HG02798 (cell line): ENCODE measurements around the gene RIOX2.
"Not testable (repeated sequence)": the region's sequence is repeated elsewhere in the genome, so short reads cannot be mapped to it uniquely, and the experiment has no call there.

Experiments used
- ATAC-seq: cut with Tn5 transposase; IDR thresholded peaks from one replicate; pipeline ENCODE4 v1.9.1; 2021; ENCODE audit warnings: mild to moderate bottlenecking; ENCODE audit not compliant: unreplicated experiment, poor library complexity

The RIOX2 gene

DNA sequence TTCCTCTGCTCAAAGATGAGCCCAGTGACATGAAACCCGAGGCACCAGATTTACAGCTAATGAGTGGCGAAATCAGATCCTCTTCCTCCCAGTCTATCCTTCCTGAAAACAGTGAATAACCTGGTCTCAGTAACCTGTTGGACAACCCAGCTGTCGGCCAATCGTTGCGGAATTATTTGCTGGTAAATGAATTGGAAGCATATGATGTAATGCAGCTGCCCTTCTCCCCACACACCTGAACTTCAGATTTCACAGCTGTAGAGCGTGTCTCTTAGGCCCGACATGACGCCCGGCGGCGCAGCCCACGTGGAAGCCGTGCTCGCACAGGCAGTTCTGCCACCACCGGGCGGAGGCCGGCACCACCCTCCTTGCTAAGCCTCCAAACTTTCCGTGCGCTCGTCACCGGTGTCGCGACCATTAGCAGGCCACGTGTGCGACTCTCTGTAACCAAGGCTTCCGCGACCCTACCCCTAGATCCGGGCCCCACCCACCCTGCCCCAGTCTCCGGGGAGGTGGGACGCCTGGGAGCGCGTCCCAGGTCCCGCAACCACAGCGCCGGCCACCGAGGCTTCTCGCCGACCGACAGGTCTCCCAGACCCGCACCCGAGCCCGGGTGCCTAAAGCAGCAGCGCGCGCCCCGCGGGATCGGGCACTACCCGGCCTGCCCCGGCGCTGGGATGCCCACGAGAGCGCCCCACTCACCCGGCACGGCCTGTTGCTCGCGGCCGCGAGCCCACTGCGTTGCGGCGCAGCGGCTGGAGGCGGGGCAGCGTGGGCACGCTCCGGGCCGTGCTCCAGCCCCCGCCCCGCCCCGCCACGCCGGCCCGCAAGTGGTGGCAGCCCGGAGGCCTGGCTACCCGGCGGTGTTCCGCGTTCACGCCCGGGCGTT is at the start of gene RIOX2:
TSS of gene RIOX2 (minus strand) at position 753 of the 889 bp plus-strand sequence. CDS start 4,838 bp downstream, outside the sequence.
- peak; percentile 90 for ATAC-seq

DNA sequence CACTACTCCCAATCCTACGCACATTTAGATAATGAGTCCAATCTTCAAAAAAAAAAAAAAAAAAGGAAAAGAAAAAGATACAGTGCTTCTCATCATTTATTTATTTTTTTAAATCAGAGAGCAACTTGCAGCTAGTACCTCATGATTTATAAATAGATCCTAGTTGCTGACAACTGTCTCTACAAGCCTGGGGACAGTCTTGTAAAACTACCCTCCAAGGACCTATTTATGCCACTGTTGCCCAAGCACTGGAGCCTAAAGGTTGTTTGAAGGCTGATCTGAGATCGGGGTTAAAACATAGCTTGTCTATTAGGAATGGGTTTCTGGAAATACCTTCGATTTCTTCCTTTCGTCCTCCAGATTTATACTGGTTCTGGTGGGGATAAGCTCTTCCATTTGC is 48.2 kb upstream of the RIOX2 start:
- ATAC-seq, result no peak

DNA sequence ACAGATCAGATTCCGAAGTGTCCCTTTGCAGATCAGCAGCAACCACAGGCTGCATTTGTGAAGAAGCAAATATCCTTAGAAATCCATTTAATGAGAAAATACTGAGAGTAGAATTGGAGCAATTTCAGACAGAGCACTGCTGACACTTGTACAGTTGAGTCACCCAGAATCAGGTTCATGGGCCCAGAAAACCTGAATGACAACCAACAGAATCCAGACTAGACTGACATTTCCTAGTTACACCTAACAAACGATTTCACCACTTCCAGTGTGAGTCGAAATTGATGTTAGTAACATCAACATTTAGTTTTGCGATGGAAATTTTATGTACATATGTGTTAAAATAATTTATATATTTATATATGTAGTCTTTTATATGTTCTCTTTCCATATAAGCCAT is 46.1 kb upstream of the RIOX2 start:
- ATAC-seq, result no peak

DNA sequence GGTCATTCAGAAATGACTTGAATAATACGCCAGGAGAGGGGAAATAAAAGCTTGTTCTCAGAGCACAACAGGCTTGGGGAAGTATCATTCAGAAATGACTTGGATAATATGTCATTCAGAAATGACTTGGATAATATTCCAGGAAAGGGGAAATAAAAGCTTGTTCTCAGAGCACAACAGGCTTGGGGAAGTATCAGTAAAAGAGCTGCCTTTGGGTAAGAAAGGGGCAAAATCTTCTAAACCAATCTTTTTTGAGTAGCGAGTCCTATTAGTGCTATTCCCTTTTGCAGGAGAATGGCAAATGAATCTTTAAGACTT is 42.0 kb upstream of the RIOX2 start:
- ATAC-seq, result no peak

DNA sequence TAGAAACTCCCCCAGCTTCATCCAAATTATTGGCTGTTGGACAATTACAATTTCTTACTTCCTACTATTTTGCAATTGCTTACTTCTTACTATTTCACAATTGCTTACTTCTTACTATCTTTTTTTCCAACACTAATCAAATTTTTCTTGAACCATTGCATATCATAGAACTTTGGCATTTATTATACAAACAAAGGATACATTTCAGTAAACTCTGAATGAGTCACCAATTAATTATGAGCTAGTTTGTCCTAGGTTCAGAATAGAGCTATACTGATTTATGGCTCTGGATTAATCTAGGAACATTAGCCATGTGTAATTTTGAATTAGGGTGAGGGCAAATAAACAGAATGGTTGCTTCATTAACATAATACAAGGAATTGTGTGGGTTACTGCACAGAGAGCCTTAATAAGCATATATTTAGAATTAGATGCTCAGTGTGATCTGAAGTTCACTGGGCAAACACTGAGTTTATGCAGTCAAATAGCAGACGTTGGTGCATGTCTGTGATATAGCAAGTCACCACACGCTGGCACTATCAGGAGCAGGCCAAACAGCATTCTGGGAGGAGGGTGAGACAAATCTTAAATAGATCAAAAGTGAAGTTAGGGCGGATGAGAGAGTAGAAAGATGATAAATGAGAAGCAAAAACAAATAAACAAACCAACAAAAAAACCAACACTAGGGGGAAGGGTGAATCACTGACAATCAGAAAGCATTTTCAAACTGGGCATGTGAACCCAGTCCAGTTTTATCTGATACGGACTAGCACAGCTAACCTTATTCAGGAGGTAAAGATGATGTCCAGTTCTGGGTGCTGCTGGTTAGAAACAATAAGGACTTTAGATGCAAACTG is 41.4 kb upstream of the RIOX2 start:
- ATAC-seq, result no peak

DNA sequence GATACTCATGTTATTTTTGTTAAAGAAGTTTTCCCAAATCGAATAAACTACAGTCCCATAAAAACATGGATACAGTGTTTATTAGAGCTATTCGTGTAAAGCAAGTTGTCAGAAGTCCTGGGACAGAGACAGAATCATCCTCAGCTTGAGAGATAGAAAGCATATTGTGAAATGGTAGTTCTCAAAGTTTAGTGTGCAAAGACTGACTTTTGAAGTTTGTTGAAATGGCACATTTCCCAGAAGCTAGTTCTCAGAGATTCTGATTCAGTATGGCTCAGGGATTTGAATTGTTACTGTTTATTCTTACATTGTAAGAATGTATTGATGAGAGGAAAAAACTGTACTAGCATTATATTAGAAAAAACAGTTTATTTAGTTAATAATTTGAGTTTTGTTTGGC is 40.7 kb upstream of the RIOX2 start:
- no peak for ATAC-seq

DNA sequence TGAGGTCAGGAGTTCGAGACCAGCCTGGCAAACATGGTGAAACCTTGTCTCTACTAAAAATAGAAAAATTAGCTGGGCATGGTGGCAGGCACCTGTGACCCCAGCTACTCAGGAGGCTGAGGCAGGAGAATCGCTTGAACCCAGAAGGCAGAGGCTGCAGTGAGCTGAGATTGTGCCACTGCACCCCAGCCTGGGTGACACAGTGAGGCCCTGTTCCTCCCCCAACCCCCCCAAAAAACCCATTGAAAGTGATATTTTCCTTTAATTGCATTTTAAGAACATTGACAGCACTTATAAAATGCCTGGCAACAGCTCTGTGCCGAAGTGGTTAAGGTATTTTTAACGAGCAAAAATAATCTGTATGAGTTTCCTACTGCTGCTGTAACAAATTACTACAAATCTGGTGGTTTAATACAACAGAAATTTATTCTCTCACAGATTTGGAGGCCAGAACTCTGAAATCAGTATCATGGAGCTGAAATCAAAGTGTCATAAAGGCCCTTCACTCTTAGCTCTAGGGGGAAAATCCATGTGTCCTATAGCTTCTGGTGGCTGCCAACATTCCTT is 38.7 kb upstream of the RIOX2 start:
- ATAC-seq, result not testable (repeated sequence)

DNA sequence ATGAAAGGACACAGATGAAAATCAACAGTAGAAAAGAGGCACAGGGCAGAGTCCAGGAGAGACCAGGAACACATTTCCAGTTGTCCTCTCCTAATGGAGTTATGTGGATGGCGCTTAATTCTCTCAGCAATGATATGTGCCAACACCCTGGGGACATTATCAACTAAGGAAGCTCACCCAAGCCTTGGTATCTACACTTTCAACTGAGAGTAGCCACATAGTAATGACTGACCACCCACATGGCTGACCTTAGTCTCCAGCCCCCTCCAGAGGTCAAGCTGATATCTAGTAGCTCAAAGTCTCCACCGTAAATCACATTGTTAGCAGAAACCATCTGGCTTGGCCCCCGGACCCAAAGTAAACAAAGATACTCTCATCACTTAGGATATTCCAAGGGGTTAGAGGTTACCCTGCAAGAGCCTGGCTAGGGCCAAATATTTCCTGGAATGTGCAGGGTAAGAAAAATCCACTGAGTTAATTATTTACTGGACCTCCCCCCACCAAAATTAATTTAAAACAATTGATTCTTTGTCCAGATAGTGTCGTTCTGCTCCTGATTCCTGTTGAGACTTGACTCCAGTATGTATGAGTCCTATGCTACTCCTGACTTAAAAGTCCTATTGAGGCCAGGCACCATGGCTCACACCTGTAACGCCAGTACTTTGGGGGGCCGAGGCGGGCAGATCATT is 38.1 kb upstream of the RIOX2 start:
- no peak for ATAC-seq

DNA sequence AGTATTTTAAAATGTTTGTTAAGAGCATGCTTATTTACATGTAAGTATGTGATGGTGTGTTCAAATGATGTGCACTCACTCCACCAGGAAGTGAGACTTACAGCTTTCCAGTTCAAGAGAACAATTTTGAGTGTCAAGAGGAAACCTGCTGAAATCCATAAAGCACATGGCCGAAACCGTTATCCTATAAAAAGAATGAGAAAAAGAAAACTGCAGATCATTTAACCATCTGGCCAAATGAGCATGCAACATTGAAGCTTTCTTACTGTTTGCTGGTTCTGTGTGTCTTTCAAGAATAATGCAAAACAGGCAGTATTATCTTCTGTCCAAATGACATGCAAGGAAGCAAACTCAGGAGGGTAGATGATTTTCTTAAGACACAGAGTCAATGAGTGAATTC is 36.6 kb upstream of the RIOX2 start:
- peak; percentile 83 for ATAC-seq

DNA sequence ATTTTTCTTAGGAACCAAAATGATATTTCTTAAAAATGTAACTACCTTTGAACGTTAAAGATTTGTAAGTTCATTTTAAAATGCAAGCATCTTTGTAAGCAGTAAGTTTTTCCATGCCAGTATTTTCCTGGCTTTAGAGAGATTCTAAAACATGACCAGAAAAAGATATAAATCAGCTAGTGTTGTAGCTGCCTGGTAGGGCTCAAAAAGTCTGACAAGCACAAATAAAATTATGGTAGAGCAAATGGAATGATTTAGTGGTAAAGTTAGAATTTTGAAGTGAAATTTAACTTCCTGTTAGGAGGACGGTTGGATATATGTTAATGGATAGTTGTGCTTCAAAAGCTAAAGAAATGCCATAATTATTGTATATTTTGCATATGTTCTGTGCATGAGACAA is 33.2 kb upstream of the RIOX2 start:
- no peak for ATAC-seq

DNA sequence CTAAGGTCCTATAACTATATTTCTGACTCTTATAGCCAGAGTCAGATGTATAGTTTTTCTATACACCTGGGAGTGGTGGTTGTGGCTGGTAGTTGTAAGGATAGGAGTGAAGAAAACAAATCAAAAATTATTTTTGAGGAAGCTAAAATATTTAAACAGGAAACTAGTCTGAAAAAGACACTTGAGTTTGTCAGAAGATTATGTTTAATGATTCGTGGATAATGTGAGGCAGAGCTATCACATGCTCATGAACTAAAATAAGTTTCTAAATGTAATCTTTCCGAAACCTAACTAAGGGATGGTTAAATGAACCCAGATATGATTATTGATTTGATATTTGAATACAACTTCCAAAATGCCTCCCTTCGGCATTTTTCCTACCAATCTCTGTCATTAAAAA is 32.5 kb upstream of the RIOX2 start:
- no peak for ATAC-seq

DNA sequence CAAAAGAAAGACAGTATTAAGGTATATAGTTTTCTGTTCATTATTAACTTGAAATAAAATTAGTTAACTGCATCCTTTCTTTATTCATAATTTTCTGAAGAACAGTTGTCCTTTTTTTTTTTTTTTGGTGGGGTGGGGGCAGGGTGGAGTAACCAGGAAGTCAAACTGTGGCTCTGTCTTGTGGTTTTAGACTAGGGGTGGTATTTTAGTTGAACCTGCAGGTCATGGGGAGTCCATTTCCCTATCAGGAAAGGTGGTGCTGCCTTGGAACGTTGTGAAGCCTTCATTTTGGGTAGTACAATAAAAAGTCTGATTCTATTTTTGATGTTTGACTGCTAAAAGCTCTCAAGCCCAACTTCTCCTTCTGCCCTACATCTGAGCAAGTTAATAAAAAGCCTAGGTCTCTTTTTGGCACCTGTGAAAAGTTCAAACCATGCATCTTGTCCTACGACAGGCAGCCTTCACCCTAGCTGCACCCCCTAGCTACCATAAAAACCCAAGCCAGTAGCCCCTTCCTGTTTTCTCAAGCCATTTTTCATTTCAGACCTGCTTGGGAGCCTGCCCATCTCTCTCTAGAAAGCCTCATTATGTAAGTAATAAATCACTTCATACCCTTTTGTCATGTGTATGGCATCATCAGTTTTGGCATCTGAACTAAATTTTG is 31.2 kb upstream of the RIOX2 start:
- peak; percentile 72 for ATAC-seq

DNA sequence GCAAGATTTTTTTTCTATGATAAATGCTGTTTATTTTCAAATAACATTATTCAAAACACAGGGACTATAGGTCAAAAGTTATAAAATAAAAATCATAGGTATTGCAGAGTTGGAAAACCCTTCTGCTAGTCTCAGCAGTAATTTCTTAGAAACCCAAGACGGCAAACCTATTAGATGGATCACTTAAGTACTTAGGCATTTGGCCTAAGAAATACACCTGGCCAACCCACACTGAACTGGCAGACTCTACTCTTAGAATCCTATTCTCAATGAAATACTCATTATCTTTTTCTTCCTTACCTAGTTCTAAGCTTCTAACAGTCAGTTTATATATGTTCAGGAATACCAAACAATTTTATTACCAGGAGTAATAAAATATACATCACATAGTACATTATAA is 30.5 kb upstream of the RIOX2 start:
- ATAC-seq, result no peak

DNA sequence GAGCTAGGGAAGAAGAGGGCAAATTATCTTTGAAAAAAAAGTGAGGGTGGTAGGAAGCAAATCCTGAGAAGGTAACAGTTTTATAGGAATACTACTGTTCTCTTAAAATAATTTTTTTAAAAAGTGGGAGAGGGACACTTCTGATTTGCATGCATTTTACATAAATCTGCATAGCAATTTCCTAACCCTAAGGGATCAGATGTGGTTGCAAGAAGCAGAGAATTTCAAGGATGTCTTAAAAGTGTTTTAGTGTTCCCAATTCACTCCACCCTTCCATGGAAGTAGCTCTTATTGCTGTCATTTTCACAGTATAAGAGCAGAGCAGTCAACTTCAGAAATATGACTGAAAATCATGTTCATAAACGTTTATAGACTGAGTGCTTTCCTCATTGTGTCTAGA is 27.8 kb upstream of the RIOX2 start:
- ATAC-seq, result no peak

DNA sequence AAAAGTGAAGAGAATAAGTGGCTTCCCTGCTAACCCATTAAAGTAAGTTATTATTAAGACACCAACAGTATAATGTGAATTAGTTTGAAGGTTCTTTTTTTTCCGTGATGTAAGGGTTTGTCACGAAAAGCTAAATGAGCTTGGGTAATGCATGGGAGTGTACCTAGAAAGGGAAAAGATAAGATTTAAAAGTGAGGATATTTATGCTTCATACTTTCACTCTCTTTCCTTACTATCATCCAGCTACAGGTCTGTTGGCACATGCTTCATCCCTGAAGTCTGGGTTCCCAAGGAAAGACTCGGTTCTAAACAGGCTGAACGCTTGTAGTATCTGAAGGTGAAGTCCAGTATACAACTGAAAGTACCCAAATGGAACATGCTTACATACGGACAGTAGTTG is 26.9 kb upstream of the RIOX2 start:
- no peak for ATAC-seq

DNA sequence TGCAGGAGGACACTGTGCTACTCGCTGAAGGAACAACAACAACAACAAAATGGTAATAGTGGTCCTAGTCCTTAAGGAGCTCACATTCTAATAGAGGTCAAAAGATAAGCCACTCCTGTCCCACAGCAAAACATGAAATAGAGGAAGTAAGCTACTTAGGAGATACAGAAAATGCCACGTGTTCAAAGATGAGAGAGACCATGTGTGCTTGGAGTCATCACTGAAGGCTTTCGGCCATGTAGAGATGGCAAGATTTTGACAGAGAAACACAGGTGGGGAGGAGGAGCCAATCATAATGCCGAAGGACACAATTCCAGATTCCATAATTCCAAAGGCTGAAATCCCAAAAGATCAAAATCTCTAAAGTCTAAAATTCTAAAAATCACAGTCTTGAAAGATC is 24.8 kb upstream of the RIOX2 start:
- ATAC-seq, result no peak

DNA sequence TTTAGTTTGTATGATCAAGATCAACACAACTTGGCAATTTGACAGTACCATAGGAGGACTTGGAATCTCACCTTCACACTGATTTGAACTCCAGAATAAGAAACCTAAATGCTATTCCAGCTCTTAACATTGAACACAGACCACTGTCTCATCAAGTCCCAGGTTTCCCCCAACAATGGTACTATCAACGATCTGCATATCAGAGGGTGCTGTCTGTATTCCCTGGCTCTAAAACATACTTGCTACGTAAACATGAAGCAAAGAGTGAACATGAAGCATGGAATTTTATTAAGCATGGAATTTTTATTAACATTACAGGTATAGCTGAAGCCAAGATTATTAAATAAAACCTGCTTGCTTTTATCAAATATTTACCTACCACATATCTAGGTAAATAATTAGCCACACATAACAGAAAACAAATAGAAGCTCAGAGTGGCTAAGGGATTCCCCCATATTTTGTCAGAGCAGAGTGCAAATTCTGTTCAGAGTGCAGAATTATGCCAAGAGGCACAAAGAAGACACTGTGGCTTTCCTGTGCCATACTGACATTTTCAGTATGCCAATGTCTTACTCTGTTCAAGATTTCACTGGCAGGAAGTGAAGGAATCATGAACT is 22.2 kb upstream of the RIOX2 start:
- no peak for ATAC-seq

DNA sequence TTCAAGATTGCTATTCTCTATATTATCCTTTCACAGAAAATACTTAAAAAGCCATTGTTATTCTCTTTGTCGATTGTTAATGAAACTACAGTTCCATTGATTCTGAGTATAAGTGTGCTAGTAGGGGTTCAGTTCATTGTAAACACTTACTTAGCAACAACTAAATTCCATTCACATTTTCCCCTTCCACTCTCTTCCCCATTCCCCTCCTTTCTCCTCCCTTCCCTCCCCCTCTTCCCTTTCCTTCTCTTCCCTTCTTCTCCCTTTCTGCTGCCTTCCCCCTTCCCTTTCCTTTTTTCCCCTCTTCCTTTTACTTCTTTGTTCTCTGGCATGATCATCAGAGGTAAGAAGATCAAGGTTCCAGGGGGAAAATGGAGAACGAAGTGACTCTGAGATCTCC is 21.3 kb upstream of the RIOX2 start:
- ATAC-seq, result no peak

DNA sequence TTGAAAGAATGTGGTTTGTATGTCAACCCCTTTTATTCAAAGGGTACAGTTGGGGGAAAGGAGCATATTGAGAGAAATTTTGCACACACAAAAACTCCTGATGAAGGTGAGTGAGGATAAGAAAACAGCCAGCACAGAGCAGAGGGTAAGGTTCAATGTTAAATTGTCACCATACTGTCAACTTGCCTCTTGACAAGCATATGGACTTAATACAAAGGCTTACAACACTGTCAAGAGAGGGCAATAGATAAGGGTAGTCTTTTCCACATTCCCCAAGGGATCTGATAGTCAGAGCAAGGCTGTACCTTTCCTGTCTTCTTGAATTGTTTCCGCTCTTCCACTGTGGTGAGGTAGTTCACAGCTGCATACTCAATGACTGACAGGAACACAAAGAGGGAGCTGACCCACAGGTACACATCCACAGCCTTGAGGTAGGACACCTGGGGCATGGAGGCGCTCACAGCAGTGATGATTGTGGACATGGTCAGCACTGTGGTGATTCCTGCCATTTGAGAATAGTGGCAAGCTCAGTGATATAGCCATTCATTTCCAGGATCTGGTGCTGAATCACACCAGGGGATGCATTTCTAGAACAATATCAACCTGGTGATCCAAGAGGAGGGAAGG is 20.4 kb upstream of the RIOX2 start:
- no peak for ATAC-seq
